Measurements from ENCODE around the gene PRKN.

- TF ChIP-seq CTCF (IDR thresholded peaks at IDR 0.05; ENCODE audit: poor library complexity), result no peak
- no peak for TF ChIP-seq EZH2 (IDR thresholded peaks at IDR 0.05; ENCODE audit: borderline replicate concordance)
Observed at GRCh38 chr6:162631546-162631945, 96.0 kb downstream of the PRKN start.
